HepG2 (cell line): ENCODE measurements around the gene ZCCHC8. TPM values are rescaled to one million over a fixed set of nuclear protein-coding genes. Genes with fewer than 3 reads are reported as not detected.
A peak's percentile ranks its signal among the peaks of the same experiment; 100 is the strongest.

Experiments used
- AHR ChIP-seq: IDR thresholded peaks from 2 replicates; pipeline ENCODE4 v1.6.1; 2018; ENCODE audit warnings: missing genetic modification reagents, missing compliant biosample characterization
- ATM ChIP-seq: fragments of 450-650 bp; IDR thresholded peaks from 2 replicates; pipeline ENCODE4 v1.7.1; 2017; ENCODE audit warnings: mild to moderate bottlenecking, borderline replicate concordance
- CREB1 ChIP-seq, 2 experiments: fragments of 450-650 bp in 1 of 2; IDR thresholded peaks; 2 replicates each; pipeline ENCODE4 v1.6.1; 2016 to 2017; ENCODE audit warnings: control low read depth in 1 of 2, mild to moderate bottlenecking in 1 of 2, missing compliant biosample characterization in 1 of 2, missing genetic modification characterization in 1 of 2
- GMEB1 ChIP-seq: sonication (generic); formaldehyde crosslinking; IDR thresholded peaks from 2 replicates; pipeline ENCODE4 v1.5.1; 2020; ENCODE audit warnings: missing genetic modification reagents, mild to moderate bottlenecking, borderline replicate concordance
- KDM4B ChIP-seq: sonication (generic); formaldehyde crosslinking; IDR thresholded peaks from 2 replicates; pipeline ENCODE4 v1.4.0; 2020; ENCODE audit warnings: missing genetic modification reagents
- MED1 ChIP-seq: sonication (generic); formaldehyde crosslinking; IDR thresholded peaks from 2 replicates; pipeline ENCODE4 v1.4.0; 2020; ENCODE audit warnings: missing genetic modification reagents
- MEF2D ChIP-seq: sonication (generic); formaldehyde crosslinking; IDR thresholded peaks from 2 replicates; pipeline ENCODE4 v1.5.1; 2020; ENCODE audit warnings: mild to moderate bottlenecking, missing genetic modification reagents
- MXD1 ChIP-seq: sonication (generic); formaldehyde crosslinking; IDR thresholded peaks from 2 replicates; pipeline ENCODE4 v1.4.0; 2020; ENCODE audit warnings: mild to moderate bottlenecking, missing genetic modification reagents
- NFE2 ChIP-seq: sonication (generic); formaldehyde crosslinking; IDR thresholded peaks from 2 replicates; pipeline ENCODE4 v1.4.0; 2020; ENCODE audit warnings: missing genetic modification reagents
- NR2F2 ChIP-seq: IDR thresholded peaks from 2 replicates; pipeline ENCODE4 v1.6.1; 2012; ENCODE audit warnings: low read depth, inconsistent platforms, borderline replicate concordance
- PHF21A ChIP-seq: sonication (generic); formaldehyde crosslinking; IDR thresholded peaks from 2 replicates; pipeline ENCODE4 v1.5.0; 2020; ENCODE audit warnings: mild to moderate bottlenecking, missing genetic modification reagents
- PRMT3 ChIP-seq: sonication (generic); formaldehyde crosslinking; IDR thresholded peaks from 2 replicates; pipeline ENCODE4 v1.8.1; 2022; ENCODE audit warnings: low read depth, mild to moderate bottlenecking, moderate library complexity, missing genetic modification reagents, borderline replicate concordance
- RAD21 ChIP-seq: fragments of 450-650 bp; formaldehyde crosslinking; IDR thresholded peaks from 2 replicates; pipeline ENCODE4 v1.5.0; 2020; ENCODE audit warnings: mild to moderate bottlenecking
- SIX1 ChIP-seq: sonication (generic); formaldehyde crosslinking; IDR thresholded peaks from 2 replicates; pipeline ENCODE4 v1.4.0; 2020; ENCODE audit warnings: missing genetic modification reagents, borderline replicate concordance
- ZBTB8A ChIP-seq: sonication (generic); formaldehyde crosslinking; IDR thresholded peaks from 2 replicates; pipeline ENCODE4 v1.4.0; 2020; ENCODE audit warnings: mild to moderate bottlenecking, low read depth, missing genetic modification reagents, borderline replicate concordance
- ZNF333 ChIP-seq: sonication (generic); formaldehyde crosslinking; IDR thresholded peaks from 2 replicates; pipeline ENCODE4 v1.4.0; 2020; ENCODE audit warnings: mild to moderate bottlenecking, missing genetic modification reagents, borderline replicate concordance
- ZNF350 ChIP-seq: sonication (generic); formaldehyde crosslinking; IDR thresholded peaks from 2 replicates; pipeline ENCODE4 v1.4.0; 2020; ENCODE audit warnings: mild to moderate bottlenecking, low read depth, missing genetic modification reagents, borderline replicate concordance
- ZNF383 ChIP-seq: sonication (generic); formaldehyde crosslinking; IDR thresholded peaks from 2 replicates; pipeline ENCODE4 v1.4.0; 2020; ENCODE audit warnings: missing genetic modification reagents, mild to moderate bottlenecking, borderline replicate concordance
- ZNF441 ChIP-seq: sonication (generic); formaldehyde crosslinking; IDR thresholded peaks from 2 replicates; pipeline ENCODE4 v1.7.0; 2021; ENCODE audit warnings: missing genetic modification reagents, borderline replicate concordance
- ZNF547 ChIP-seq: sonication (generic); formaldehyde crosslinking; IDR thresholded peaks from 2 replicates; pipeline ENCODE4 v1.5.1; 2020; ENCODE audit warnings: mild to moderate bottlenecking, missing genetic modification reagents
- ZNF761 ChIP-seq: sonication (generic); formaldehyde crosslinking; conservative IDR thresholded peaks from 2 replicates; pipeline ENCODE4 v1.4.0; 2020; ENCODE audit warnings: mild to moderate bottlenecking, missing genetic modification reagents
- polyA plus RNA-seq, 8 experiments: library from polyadenylated mRNA; depleted of rRNA in 3 of 8; stranded (reverse) in 7 of 8; unstranded in 1 of 8; fragments of >200 nt; fragmentation: Illumina TruSeq in 4 of 8; extraction: Trizol in 4 of 8; gene quantifications; 2 replicates each; pipeline versions ENCODE4 v1.2.1 to v1.2.3, GENCODE V29; 2011 to 2016; ENCODE audit warnings: low read depth in 4 of 8, missing spikeins in 1 of 8, mixed read lengths in 1 of 8; ENCODE audit not compliant: insufficient read depth in 1 of 8
- total RNA-seq, 5 experiments: library from RNA; depleted of rRNA; stranded (reverse); fragments of >200 nt; fragmentation: Illumina TruSeq; extraction: Trizol; gene quantifications; 2 replicates each; pipeline ENCODE4 v1.2.3, GENCODE V29; 2016; ENCODE audit warnings: low read depth in 1 of 5
- TF ChIP-seq, protein P1 (sequence below): sonication (generic); formaldehyde crosslinking; IDR thresholded peaks from 2 replicates; pipeline ENCODE4 v1.4.0; 2020; ENCODE audit warnings: missing genetic modification reagents
- TF ChIP-seq, protein P2 (sequence below): sonication (generic); formaldehyde crosslinking; IDR thresholded peaks from 2 replicates; pipeline ENCODE4 v1.8.1; 2022; ENCODE audit warnings: low read depth, mild to moderate bottlenecking, missing genetic modification reagents

ZCCHC8 gene
- total and polyA plus RNA-seq, 2 of the 13 experiments (the other 11 are each of a cell fraction or from before 2014, with no cell fraction given) = 18.6 to 20.9 TPM

DNA sequence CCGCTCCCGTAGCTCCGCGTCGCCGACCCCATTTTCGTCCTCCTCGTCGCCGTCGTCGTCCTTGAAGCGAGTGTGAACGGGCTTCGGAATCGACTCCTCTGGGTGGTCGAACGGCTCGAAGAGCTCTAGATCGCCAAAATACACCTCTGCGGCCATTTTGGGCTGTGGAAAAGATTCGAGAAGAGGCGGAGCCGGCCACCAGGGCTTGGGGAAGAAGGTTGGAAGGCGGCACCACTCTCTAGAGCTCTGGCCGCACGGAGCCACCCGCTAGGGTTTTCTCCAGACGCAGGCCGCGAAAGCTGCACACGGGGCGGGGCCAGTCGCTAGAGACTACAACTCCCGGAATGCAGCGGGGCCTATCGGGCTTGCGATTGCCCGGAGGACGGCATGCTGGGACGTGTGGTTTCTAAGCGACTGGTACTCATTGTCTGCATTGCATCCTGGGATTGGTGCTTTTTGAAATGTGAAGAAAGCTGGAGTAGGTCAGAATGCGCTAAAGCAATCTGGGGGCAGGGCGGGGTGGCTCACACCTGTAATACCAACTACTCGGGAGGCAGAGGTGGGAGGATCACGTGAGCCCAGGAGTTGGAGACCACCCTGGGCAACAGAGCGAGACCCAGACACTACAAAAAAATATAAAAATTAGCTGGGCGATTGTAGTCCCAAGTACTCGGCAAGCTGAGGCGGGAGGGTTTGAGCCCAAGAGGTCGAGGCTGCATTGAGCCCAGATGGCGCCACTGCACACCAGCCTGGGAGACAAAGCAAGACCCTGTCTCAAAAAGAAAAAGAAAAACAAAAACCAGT, at the start of gene ZCCHC8 (continued):
- TF ChIP-seq CREB1 (IDR thresholded peaks at IDR 0.05) (peak; percentile 53), CREB1 (CRISPR knock-in tag; IDR thresholded peaks at IDR 0.05) (peak; percentile 87), MXD1 (CRISPR knock-in tag) (0 out of 2 replicates have a peak, but pooled peaks have one; percentile 25), PHF21A (no peak; the same call in 1 of the 2 replicates), MED1 (peak; percentile 65), ZNF383 (CRISPR knock-in tag) (peak; percentile 73; the same call in 1 of the 2 replicates), ZNF333 (CRISPR knock-in tag) (no peak), NFE2 (CRISPR knock-in tag) (no peak), ZNF761 (CRISPR knock-in tag) (peak; percentile 74; the same call in 1 of the 2 replicates), ATM (no peak), ZNF441 (CRISPR knock-in tag) (peak; percentile 41; the same call in 1 of the 2 replicates), GMEB1 (CRISPR knock-in tag) (peak; percentile 85), ZNF547 (CRISPR knock-in tag) (peak; percentile 85), NR2F2 (no peak), SIX1 (CRISPR knock-in tag) (0 out of 2 replicates have a peak, but pooled peaks have one; percentile 17), AHR (CRISPR knock-in tag) (peak; percentile 67; the same call in 1 of the 2 replicates), RAD21 (CRISPR knock-in tag) (no peak), ZBTB8A (peak; percentile 20; the same call in 1 of the 2 replicates), MEF2D (CRISPR knock-in tag) (peak; percentile 46; the same call in 1 of the 2 replicates), ZNF350 (CRISPR knock-in tag) (peak; percentile 84; the same call in 1 of the 2 replicates), KDM4B (0 out of 2 replicates have a peak, but pooled peaks have one; percentile 81), PRMT3 (CRISPR knock-in tag) (no peak)
- TF ChIP-seq, protein P1, sequence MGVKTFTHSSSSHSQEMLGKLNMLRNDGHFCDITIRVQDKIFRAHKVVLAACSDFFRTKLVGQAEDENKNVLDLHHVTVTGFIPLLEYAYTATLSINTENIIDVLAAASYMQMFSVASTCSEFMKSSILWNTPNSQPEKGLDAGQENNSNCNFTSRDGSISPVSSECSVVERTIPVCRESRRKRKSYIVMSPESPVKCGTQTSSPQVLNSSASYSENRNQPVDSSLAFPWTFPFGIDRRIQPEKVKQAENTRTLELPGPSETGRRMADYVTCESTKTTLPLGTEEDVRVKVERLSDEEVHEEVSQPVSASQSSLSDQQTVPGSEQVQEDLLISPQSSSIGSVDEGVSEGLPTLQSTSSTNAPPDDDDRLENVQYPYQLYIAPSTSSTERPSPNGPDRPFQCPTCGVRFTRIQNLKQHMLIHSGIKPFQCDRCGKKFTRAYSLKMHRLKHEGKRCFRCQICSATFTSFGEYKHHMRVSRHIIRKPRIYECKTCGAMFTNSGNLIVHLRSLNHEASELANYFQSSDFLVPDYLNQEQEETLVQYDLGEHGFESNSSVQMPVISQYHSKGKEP (CRISPR knock-in tag) = 0 out of 2 replicates have a peak, but pooled peaks have one; percentile 18
- TF ChIP-seq, protein P2, sequence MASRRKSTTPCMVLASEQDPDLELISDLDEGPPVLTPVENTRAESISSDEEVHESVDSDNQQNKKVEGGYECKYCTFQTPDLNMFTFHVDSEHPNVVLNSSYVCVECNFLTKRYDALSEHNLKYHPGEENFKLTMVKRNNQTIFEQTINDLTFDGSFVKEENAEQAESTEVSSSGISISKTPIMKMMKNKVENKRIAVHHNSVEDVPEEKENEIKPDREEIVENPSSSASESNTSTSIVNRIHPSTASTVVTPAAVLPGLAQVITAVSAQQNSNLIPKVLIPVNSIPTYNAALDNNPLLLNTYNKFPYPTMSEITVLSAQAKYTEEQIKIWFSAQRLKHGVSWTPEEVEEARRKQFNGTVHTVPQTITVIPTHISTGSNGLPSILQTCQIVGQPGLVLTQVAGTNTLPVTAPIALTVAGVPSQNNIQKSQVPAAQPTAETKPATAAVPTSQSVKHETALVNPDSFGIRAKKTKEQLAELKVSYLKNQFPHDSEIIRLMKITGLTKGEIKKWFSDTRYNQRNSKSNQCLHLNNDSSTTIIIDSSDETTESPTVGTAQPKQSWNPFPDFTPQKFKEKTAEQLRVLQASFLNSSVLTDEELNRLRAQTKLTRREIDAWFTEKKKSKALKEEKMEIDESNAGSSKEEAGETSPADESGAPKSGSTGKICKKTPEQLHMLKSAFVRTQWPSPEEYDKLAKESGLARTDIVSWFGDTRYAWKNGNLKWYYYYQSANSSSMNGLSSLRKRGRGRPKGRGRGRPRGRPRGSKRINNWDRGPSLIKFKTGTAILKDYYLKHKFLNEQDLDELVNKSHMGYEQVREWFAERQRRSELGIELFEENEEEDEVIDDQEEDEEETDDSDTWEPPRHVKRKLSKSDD (CRISPR knock-in tag) = no peak
